Measurements from ENCODE around the gene POU2F1. TPM values are rescaled to one million over a fixed set of nuclear protein-coding genes. Genes with fewer than 3 reads are reported as not detected.

Gene POU2F1
- total RNA-seq, 8 experiments from 2014 or later = 11.4 to 29.7 (median 20.2) TPM

DNA sequence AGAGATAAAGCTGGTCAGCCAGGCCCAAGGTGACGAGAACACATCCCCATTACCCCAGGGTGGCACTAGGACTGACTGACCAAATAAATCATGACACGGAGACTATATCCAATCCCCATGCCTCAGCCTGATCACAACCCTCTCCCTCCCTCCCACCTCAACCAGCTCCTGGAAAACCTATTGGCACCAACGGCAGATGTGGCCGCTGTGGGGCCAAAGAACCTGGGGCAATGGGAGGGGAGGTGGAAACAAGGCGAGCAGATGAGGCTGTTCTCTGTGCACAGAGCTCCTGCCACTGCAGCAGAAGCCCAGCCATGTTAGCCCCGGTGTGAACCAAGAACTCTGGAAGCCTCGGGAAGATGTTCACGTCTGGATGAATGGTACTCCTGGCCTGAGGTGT lies 220.1 kb downstream of the POU2F1 start:
- in situ Hi-C loops (cut with MboI; ENCODE audit: low pct_unique_long_range_greater_than_20kb in 2 of 9, low sequenced_read_pairs in 9 of 9, unreplicated experiment in 9 of 9) = loop anchor here in 6 of 9 experiments (25.0 kb wide), 4 partner anchors 97 to 378 kb away; no protein-coding TSS in a partner anchor
- WGBS, 10 experiments = 70 to 100% (median 95%) methylated on average over 1 to 5 of the region's 8 CpGs; no CpG with 5 or more reads in 6 of the 10 experiments
- no peak for ATAC-seq (replicated peaks in 6 of 8)
- H3K4me3 ChIP-seq = no peak overlapping the region
- H3K27ac ChIP-seq = no peak overlapping the region
- H3K4me1 ChIP-seq (replicated peaks in 1 of 2) = peaks cover 0 to 7% of the 10 kb centered on the region in 2 donors

GRCh38 chr1:167441222-167441621 lies 220.5 kb downstream of the POU2F1 start:
- Histone ChIP-seq H3K4me1 (replicated peaks in 1 of 2) (peaks cover 0 to 7% of the 10 kb centered on the region in 2 donors), H3K4me3 (no peak overlapping the region), H3K27ac (no peak overlapping the region)
- ATAC-seq (replicated peaks in 6 of 8) = no peak
- 80 to 100% (median 92%) methylated on average over 1 to 2 of the region's 3 CpGs; no CpG with 5 or more reads in 3 of the 10 experiments for WGBS, 10 experiments
- in situ Hi-C loops (cut with MboI; ENCODE audit: low pct_unique_long_range_greater_than_20kb in 2 of 9, low sequenced_read_pairs in 9 of 9, unreplicated experiment in 9 of 9) = loop anchor here in 6 of 9 experiments (25.0 kb wide), 4 partner anchors 96 to 379 kb away; no protein-coding TSS in a partner anchor

DNA sequence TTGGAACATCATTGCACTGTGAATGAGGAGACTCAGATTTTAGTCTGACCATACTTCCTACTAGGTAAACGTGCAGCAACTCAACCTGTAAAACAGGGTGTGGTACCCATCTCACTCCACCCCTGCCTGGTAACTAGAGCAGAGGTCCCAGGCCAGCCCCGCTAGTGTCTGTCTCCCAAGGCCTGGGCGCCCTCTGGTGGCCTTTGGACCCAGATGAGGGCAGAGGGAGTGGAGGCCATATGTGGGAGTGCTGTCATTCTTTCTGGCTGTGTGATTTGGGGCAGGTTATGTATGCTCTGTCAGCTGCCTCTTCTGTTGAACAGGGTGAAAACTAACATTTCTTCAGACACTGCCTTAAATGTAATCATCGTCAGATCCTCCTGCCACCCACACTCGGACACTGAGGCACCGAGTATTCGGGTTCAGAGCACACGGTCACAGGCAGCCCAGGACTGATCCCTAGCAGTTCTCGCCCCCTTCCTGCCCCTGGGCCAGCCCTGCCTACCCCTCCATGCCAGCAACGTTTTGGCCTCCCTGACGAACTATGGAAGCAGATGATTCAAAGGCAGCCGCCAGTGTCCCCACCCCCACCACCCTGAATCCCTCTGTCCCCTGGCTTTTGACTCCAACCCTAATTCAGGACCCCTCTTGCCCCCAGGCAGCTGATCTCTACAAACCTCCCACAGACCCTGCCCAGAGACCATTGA lies 221.6 kb downstream of the POU2F1 start:
- 0 to 70% (median 25%) methylated on average over 1 to 7 of the region's 12 CpGs; no CpG with 5 or more reads in 3 of the 10 experiments for WGBS, 10 experiments
- Histone ChIP-seq H3K4me3 (no peak overlapping the region), H3K27ac (no peak overlapping the region), H3K4me1 (replicated peaks in 1 of 2) (peaks cover 0 to 7% of the 10 kb centered on the region in 2 donors)
- peak; percentile 77 to 96 (median 85) for ATAC-seq (replicated peaks in 6 of 8)
- in situ Hi-C loops (cut with MboI; ENCODE audit: low pct_unique_long_range_greater_than_20kb in 2 of 9, low sequenced_read_pairs in 9 of 9, unreplicated experiment in 9 of 9) = loop anchor here in 6 of 9 experiments (25.0 kb wide), 4 partner anchors 95 to 380 kb away; no protein-coding TSS in a partner anchor

- Histone ChIP-seq H3K27ac (no peak overlapping the region), H3K4me3 (no peak overlapping the region), H3K4me1 (replicated peaks in 1 of 2) (peaks cover 0 to 7% of the 10 kb centered on the region in 2 donors)
- no peak for ATAC-seq (replicated peaks in 6 of 8)
- WGBS, 10 experiments = 45 to 99% (median 83%) methylated on average over 1 to 9 of the region's 9 CpGs; no CpG with 5 or more reads in 1 of the 10 experiments
- in situ Hi-C loops (cut with MboI; ENCODE audit: low pct_unique_long_range_greater_than_20kb in 2 of 9, low sequenced_read_pairs in 9 of 9, unreplicated experiment in 9 of 9) = loop anchor here in 6 of 9 experiments (25.0 kb wide), 4 partner anchors 94 to 381 kb away; no protein-coding TSS in a partner anchor
Measured at GRCh38 chr1:167442854-167443565, 222.3 kb downstream of the POU2F1 start.

DNA sequence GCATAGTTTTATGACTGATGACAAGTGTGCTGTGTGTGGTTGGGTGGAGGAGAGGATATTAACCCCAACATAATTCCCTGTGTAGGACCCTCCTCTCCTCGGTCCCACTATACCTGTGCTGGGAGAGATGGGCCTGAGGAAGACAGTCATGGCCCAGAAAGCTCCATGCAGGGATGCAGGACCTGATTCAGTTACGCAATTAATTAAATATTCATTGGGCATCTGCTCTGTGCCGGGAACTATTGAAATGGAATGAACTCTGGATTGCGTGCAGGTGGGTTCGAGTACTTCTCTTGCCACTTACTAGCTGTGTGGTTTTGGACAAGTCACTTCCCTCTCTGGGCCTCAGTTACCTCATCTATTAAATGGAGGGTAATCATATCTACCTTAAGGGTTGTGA lies 223.1 kb downstream of the POU2F1 start:
- ATAC-seq (replicated peaks in 6 of 8) = no peak
- Histone ChIP-seq H3K4me3 (no peak overlapping the region), H3K4me1 (replicated peaks in 1 of 2) (peaks cover 0 to 7% of the 10 kb centered on the region in 2 donors), H3K27ac (no peak overlapping the region)
- WGBS, 10 experiments = 0 to 100% (median 87%) methylated on average over 1 to 5 of the region's 5 CpGs; no CpG with 5 or more reads in 3 of the 10 experiments
- in situ Hi-C loops (cut with MboI; ENCODE audit: low pct_unique_long_range_greater_than_20kb in 2 of 9, low sequenced_read_pairs in 9 of 9, unreplicated experiment in 9 of 9) = loop anchor here in 6 of 9 experiments (25.0 kb wide), 4 partner anchors 94 to 381 kb away; no protein-coding TSS in a partner anchor

GRCh38 chr1:167446966-167447365 lies 226.3 kb downstream of the POU2F1 start:
- ATAC-seq (replicated peaks in 6 of 8) = peak in 3 of 8 experiments; percentile 10 to 34 (median 12)
- H3K27ac ChIP-seq = no peak overlapping the region
- 60 to 100% (median 94%) methylated on average over 1 to 3 of the region's 3 CpGs; no CpG with 5 or more reads in 2 of the 10 experiments for WGBS, 10 experiments
- no peaks in the 10 kb centered on the region for H3K4me1 ChIP-seq (replicated peaks in 1 of 2)
- H3K4me3 ChIP-seq = no peak overlapping the region
- in situ Hi-C loops (cut with MboI; ENCODE audit: low pct_unique_long_range_greater_than_20kb in 2 of 9, low sequenced_read_pairs in 9 of 9, unreplicated experiment in 9 of 9) = loop anchor here in 6 of 9 experiments (25.0 kb wide), 4 partner anchors 90 to 385 kb away; no protein-coding TSS in a partner anchor

- WGBS, 10 experiments = 53 to 100% (median 83%) methylated on average over 1 to 8 of the region's 10 CpGs; no CpG with 5 or more reads in 2 of the 10 experiments
- Histone ChIP-seq H3K4me1 (replicated peaks in 1 of 2) (no peaks in the 10 kb centered on the region), H3K4me3 (no peak overlapping the region), H3K27ac (no peak overlapping the region)
- ATAC-seq (replicated peaks in 6 of 8) = peak in 2 of 8 experiments; percentile 21 to 30
- in situ Hi-C loops (cut with MboI; ENCODE audit: low pct_unique_long_range_greater_than_20kb in 2 of 9, low sequenced_read_pairs in 9 of 9, unreplicated experiment in 9 of 9) = loop anchor here in 6 of 9 experiments (25.0 kb wide), 4 partner anchors 90 to 385 kb away; no protein-coding TSS in a partner anchor
Measured at GRCh38 chr1:167447521-167448136, 226.9 kb downstream of the POU2F1 start.

- WGBS, 10 experiments = 55 to 96% (median 87%) methylated on average over 1 to 5 of the region's 5 CpGs; no CpG with 5 or more reads in 1 of the 10 experiments
- Histone ChIP-seq H3K4me1 (replicated peaks in 1 of 2) (peaks cover 7 to 11% of the 10 kb centered on the region in 2 donors), H3K27ac (no peak overlapping the region), H3K4me3 (no peak overlapping the region)
- in situ Hi-C loops (cut with MboI; ENCODE audit: low pct_unique_long_range_greater_than_20kb in 2 of 9, low sequenced_read_pairs in 9 of 9, unreplicated experiment in 9 of 9) = no loop called here
- ATAC-seq (replicated peaks in 6 of 8) = no peak
Measured at GRCh38 chr1:167450843-167451242, 230.2 kb downstream of the POU2F1 start.

DNA sequence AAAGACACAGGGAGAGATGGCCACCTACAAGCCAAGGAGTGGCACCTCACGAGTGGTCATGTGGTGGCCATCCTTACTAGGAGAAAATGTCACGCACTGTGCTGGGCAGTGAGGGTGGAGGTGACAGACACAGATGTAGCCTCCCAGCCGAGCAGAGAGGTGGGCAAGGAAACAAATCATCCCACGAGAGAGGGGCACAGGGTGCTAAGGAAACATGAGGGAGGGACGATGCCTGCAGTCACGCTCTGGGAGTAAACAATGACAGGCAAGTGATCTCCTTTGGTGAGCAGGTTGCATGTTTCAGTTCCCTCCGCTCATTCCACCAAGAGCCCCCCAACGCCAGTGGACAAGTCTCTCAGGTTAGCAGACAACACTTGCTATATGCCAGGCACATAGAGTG lies 231.8 kb downstream of the POU2F1 start:
- WGBS, 10 experiments = 40 to 97% (median 91%) methylated on average over 1 to 8 of the region's 8 CpGs; no CpG with 5 or more reads in 4 of the 10 experiments
- Histone ChIP-seq H3K4me1 (replicated peaks in 1 of 2) (peaks cover 8 to 13% of the 10 kb centered on the region in 2 donors), H3K4me3 (no peak overlapping the region), H3K27ac (no peak overlapping the region)
- in situ Hi-C loops (cut with MboI; ENCODE audit: low pct_unique_long_range_greater_than_20kb in 2 of 9, low sequenced_read_pairs in 9 of 9, unreplicated experiment in 9 of 9) = no loop called here
- ATAC-seq (replicated peaks in 6 of 8) = no peak

GRCh38 chr1:167453123-167453522 lies 232.4 kb downstream of the POU2F1 start:
- no peak for ATAC-seq (replicated peaks in 6 of 8)
- peaks cover 8 to 13% of the 10 kb centered on the region in 2 donors for H3K4me1 ChIP-seq (replicated peaks in 1 of 2)
- H3K4me3 ChIP-seq = no peak overlapping the region
- in situ Hi-C loops (cut with MboI; ENCODE audit: low pct_unique_long_range_greater_than_20kb in 2 of 9, low sequenced_read_pairs in 9 of 9, unreplicated experiment in 9 of 9) = no loop called here
- 12 to 69% (median 42%) methylated on average over 4 to 6 of the region's 6 CpGs; no CpG with 5 or more reads in 2 of the 10 experiments for WGBS, 10 experiments
- no peak overlapping the region for H3K27ac ChIP-seq

- Histone ChIP-seq H3K4me3 (peak overlapping the region; percentile 16 to 39 (median 37)), H3K27ac (no peak overlapping the region), H3K4me1 (replicated peaks in 1 of 2) (peaks cover 8 to 13% of the 10 kb centered on the region in 2 donors)
- in situ Hi-C loops (cut with MboI; ENCODE audit: low pct_unique_long_range_greater_than_20kb in 2 of 9, low sequenced_read_pairs in 9 of 9, unreplicated experiment in 9 of 9) = no loop called here
- peak in 3 of 8 experiments; percentile 66 to 75 (median 74) for ATAC-seq (replicated peaks in 6 of 8)
- WGBS, 10 experiments = 8 to 85% (median 40%) methylated on average over 3 to 15 of the region's 19 CpGs; no CpG with 5 or more reads in 1 of the 10 experiments
Measured at GRCh38 chr1:167454304-167454893, 233.7 kb downstream of the POU2F1 start.

Data from motor neuron (in vitro differentiated cells).